Caco-2 (cell line): ENCODE results near the gene PLCXD1. TPM values are rescaled to one million over a fixed set of nuclear protein-coding genes. Genes with fewer than 3 reads are reported as not detected.
"Not testable (repeated sequence)": the region's sequence is repeated elsewhere in the genome, so short reads cannot be mapped to it uniquely, and the experiment has no call there.

Experiments
- BruUV-seq: library from RNA; stranded (reverse); fragments of 400-500 nt; replicated peaks from 2 replicates; lab custom pipeline; 2021; lab: Mats Ljungman, UMichigan
- CTCF ChIA-PET: fragments of 300-600 bp; sonication (Branson Sonifier 250); formaldehyde crosslinking; loops from one replicate; lab custom pipeline; 2022; ENCODE audit warnings: antibody characterized with exemption; lab: Charles Lee
- POLR2A ChIA-PET: fragments of 300-600 bp; sonication (Branson Sonifier 250); formaldehyde crosslinking; loops from one replicate; lab custom pipeline; 2022; ENCODE audit warnings: antibody characterized with exemption; lab: Charles Lee
- DNase-seq, 2 experiments: peaks; one replicate each; pipeline versions ENCODE4 v3.0.0 to v3.0.0-alpha.2; 2020 to 2022
- H3K27me3 ChIP-seq: replicated peaks from 2 replicates; pipeline ENCODE4 v1.6.0; 2011; ENCODE audit warnings: low read length; ENCODE audit not compliant: control insufficient read depth, insufficient read depth
- H3K36me3 ChIP-seq: 2 replicates; pipeline ENCODE4 v1.5.1; 2011; ENCODE audit warnings: low read length; ENCODE audit not compliant: control insufficient read depth, insufficient read depth
- H3K4me1 ChIP-seq: fragments of 250-450 bp; sonication (Bioruptor Pico); 2 replicates; pipeline ENCODE4 v1.5.1; 2020; ENCODE audit warnings: mild to moderate bottlenecking
- H3K4me3 ChIP-seq: 2 replicates; pipeline ENCODE4 v1.5.1; 2011; ENCODE audit warnings: low read depth, mild to moderate bottlenecking, control low read depth, low read length
- H3K9me3 ChIP-seq: fragments of 250-450 bp; sonication (Bioruptor Pico); 2 replicates; pipeline ENCODE4 v1.5.1; 2020; ENCODE audit warnings: mild to moderate bottlenecking, moderate library complexity
- H3K27ac Mint-ChIP-seq: one replicate; pipeline ENCODE4 v1.8.0; 2022; ENCODE audit warnings: mixed read lengths; ENCODE audit not compliant: unreplicated experiment
- H3K27me3 Mint-ChIP-seq: one replicate; pipeline ENCODE4 v1.8.0; 2022; ENCODE audit warnings: mixed read lengths; ENCODE audit not compliant: insufficient read depth, unreplicated experiment
- H3K36me3 Mint-ChIP-seq: one replicate; pipeline ENCODE4 v1.8.0; 2022; ENCODE audit warnings: mild to moderate bottlenecking, mixed read lengths; ENCODE audit not compliant: insufficient read depth, unreplicated experiment
- H3K4me1 Mint-ChIP-seq: one replicate; pipeline ENCODE4 v1.8.0; 2022; ENCODE audit warnings: low read depth, mixed read lengths; ENCODE audit not compliant: unreplicated experiment
- H3K4me3 Mint-ChIP-seq: one replicate; pipeline ENCODE4 v1.8.0; 2022; ENCODE audit warnings: mild to moderate bottlenecking, moderate library complexity, mixed read lengths; ENCODE audit not compliant: unreplicated experiment
- H3K9me3 Mint-ChIP-seq: one replicate; pipeline ENCODE4 v1.8.0; 2022; ENCODE audit warnings: mixed read lengths; ENCODE audit not compliant: unreplicated experiment
- intact Hi-C: fragments of 100-400 bp; cut with micrococcal nuclease; formaldehyde crosslinking; loops from one replicate; pipeline ENCODE4 v1.10.0; 2022; ENCODE audit not compliant: unreplicated experiment
- total RNA-seq: library from RNA; stranded (reverse); gene quantifications from 2 replicates; pipeline ENCODE4 v1.2.3, GENCODE V29; 2022
- TF ChIP-seq, protein P1 (sequence below), 2 experiments: fragments of 200-600 bp in 1 of 2; IDR thresholded peaks; 1 replicate in 1 of 2; 2 replicates in 1 of 2; pipeline versions ENCODE4 v1.5.1 to v1.8.0; 2011 to 2022; ENCODE audit warnings: antibody characterized with exemption in 1 of 2, control low read depth in 1 of 2, inconsistent platforms in 1 of 2, low read depth in 1 of 2, low read length in 1 of 2, mild to moderate bottlenecking in 1 of 2, moderate library complexity in 1 of 2; ENCODE audit not compliant: insufficient read depth in 1 of 2, severe bottlenecking in 1 of 2, unreplicated experiment in 1 of 2

PLCXD1 gene
- total RNA-seq, 1 experiment from 2014 or later: 53.9 TPM

DNA sequence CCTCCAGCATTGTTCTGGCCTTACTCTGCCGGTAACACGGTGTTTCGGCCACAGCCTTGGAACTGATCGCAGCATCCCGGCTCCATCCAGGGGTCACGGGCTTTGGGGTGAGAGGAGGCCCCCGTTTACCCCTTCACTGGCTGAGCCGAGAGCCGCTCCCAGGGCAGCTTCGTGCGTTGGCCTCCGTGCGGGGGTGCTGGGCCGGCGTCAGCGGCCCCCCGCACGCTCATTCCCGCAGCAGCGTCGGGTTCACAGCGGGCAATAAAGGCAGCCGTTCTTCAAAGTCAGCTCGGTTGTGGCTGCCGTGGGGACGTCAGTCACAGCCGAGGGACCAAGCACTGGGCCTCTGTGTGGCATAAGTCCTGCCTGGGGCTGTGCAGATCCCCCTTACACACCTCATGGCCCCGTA lies 25.3 kb upstream of the PLCXD1 start:
- H3K4me3 Mint-ChIP-seq: no peak overlapping the region
- Histone ChIP-seq H3K4me3 (no peak overlapping the region), H3K9me3 (no peaks in the 10 kb centered on the region), H3K36me3 (no peaks in the 10 kb centered on the region), H3K27me3 (no peaks in the 10 kb centered on the region), H3K4me1 (peaks cover 11% of the 10 kb centered on the region)
- intact Hi-C loops: no loop called here
- CTCF ChIA-PET: no interaction called here
- TF ChIP-seq, protein P1, sequence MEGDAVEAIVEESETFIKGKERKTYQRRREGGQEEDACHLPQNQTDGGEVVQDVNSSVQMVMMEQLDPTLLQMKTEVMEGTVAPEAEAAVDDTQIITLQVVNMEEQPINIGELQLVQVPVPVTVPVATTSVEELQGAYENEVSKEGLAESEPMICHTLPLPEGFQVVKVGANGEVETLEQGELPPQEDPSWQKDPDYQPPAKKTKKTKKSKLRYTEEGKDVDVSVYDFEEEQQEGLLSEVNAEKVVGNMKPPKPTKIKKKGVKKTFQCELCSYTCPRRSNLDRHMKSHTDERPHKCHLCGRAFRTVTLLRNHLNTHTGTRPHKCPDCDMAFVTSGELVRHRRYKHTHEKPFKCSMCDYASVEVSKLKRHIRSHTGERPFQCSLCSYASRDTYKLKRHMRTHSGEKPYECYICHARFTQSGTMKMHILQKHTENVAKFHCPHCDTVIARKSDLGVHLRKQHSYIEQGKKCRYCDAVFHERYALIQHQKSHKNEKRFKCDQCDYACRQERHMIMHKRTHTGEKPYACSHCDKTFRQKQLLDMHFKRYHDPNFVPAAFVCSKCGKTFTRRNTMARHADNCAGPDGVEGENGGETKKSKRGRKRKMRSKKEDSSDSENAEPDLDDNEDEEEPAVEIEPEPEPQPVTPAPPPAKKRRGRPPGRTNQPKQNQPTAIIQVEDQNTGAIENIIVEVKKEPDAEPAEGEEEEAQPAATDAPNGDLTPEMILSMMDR (IDR thresholded peaks at IDR 0.05; ENCODE audit: insufficient read depth in 1 of 2, low read depth in 1 of 2, low read length in 1 of 2, severe bottlenecking in 1 of 2, unreplicated experiment in 1 of 2): no peak
- no peaks in the 10 kb centered on the region for H3K36me3 Mint-ChIP-seq
- no peak overlapping the region for H3K27ac Mint-ChIP-seq
- H3K4me1 Mint-ChIP-seq: peaks cover 6% of the 10 kb centered on the region
- no peak for DNase-seq
- peaks cover 11% of the 10 kb centered on the region for H3K9me3 Mint-ChIP-seq
- no TSS peak for BruUV-seq
- POLR2A ChIA-PET: no interaction called here
- no peaks in the 10 kb centered on the region for H3K27me3 Mint-ChIP-seq

DNA sequence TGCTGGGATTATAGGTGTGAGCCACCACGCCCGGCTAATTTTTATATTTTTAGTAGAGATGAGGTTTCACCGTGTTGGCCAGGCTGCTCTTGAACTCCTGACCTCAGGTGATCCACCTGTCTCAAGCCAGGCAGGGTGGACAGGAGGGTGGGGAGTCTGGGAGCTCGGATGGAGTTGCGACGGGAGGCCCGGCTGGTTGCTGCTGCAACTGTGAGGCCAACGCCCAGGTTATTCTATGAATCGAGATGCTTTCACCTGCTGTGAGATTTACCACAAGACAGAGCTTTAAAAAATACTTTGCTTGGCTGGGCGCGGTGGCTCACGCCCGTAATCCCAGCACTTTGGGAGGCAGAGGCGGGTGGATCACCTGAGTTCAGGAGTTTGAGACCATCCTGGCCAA lies 24.1 kb upstream of the PLCXD1 start:
- H3K27me3 ChIP-seq, DNase-seq, H3K27ac Mint-ChIP-seq, H3K36me3 ChIP-seq, H3K9me3 ChIP-seq, H3K27me3 Mint-ChIP-seq, intact Hi-C loops, H3K4me3 Mint-ChIP-seq, H3K36me3 Mint-ChIP-seq, BruUV-seq, POLR2A ChIA-PET, H3K4me3 ChIP-seq, CTCF ChIA-PET, H3K9me3 Mint-ChIP-seq: not testable (repeated sequence)
- H3K4me1 Mint-ChIP-seq: peaks cover 16% of the 10 kb centered on the region
- H3K4me1 ChIP-seq: peaks cover 22% of the 10 kb centered on the region

DNA sequence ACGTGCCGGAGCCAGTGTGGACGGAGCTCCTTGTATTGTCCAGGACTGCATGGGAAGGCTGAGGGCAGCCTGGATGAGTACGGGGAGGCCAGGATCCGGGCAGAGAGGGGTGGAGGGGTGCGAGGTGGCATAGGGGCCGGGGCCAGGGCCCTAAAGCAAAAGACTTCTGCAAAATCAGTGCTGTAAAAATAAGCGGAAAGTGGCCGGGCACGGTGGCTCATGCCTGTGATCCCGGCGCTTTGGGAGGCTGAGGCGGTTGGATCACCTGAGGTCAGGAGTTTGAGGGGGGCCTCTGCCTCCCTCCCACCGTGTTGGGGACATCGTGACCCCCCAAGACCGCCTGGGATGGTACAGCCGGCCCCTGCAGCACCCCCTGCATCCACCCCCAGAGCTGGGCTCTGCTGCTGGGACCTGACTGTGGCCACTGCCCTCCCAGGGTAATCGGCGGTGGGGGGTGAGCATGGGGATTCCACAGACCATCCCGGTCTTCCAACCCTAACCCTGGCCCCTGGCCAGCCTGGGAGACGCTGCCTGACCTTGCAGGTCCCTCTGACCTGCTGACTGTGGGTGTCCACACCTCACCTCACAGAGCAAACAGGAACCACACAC lies 23.4 kb upstream of the PLCXD1 start:
- H3K27me3 Mint-ChIP-seq: no peaks in the 10 kb centered on the region
- Histone ChIP-seq H3K4me3 (no peak overlapping the region), H3K36me3 (no peaks in the 10 kb centered on the region), H3K9me3 (no peaks in the 10 kb centered on the region), H3K4me1 (peaks cover 27% of the 10 kb centered on the region), H3K27me3 (no peaks in the 10 kb centered on the region)
- H3K4me1 Mint-ChIP-seq: peaks cover 18% of the 10 kb centered on the region
- H3K27ac Mint-ChIP-seq: no peak overlapping the region
- TF ChIP-seq, protein P1 (IDR thresholded peaks at IDR 0.05; ENCODE audit: insufficient read depth in 1 of 2, low read depth in 1 of 2, low read length in 1 of 2, severe bottlenecking in 1 of 2, unreplicated experiment in 1 of 2): no peak
- CTCF ChIA-PET: no interaction called here
- BruUV-seq: no TSS peak
- intact Hi-C loops: no loop called here
- H3K9me3 Mint-ChIP-seq: peaks cover 3% of the 10 kb centered on the region
- no peak overlapping the region for H3K4me3 Mint-ChIP-seq
- H3K36me3 Mint-ChIP-seq: peaks cover 13% of the 10 kb centered on the region
- no peak for DNase-seq
- POLR2A ChIA-PET: no interaction called here
